Uterus (tissue), 4 donors: ENCODE results near the gene WHAMM. TPM values are rescaled to one million over a fixed set of nuclear protein-coding genes. Genes with fewer than 3 reads are reported as not detected.
A peak's percentile ranks its signal among the peaks of the same experiment; 100 is the strongest.

ENCODE experiments used
- DNase-seq, 2 donors: peaks; one replicate each; pipeline ENCODE4 v3.0.0-alpha.2; 2019 to 2020
- H3K27ac ChIP-seq, 2 donors: fragments of 200-600 bp; sonication (generic); 1 replicate in 1 of 2; 2 replicates in 1 of 2; pipeline ENCODE4 v1.5.1; 2016 to 2018
- H3K27me3 ChIP-seq, 2 donors: fragments of 200-600 bp; sonication (generic); one replicate each; pipeline ENCODE4 v1.5.1; 2018 to 2019; ENCODE audit warnings: control low read depth in 1 of 2
- H3K36me3 ChIP-seq, 2 donors: fragments of 200-600 bp; sonication (generic); one replicate each; pipeline ENCODE4 v1.5.1; 2019; ENCODE audit warnings: control low read depth in 1 of 2
- H3K4me1 ChIP-seq, 2 donors: fragments of 200-600 bp; sonication (generic); one replicate each; pipeline ENCODE4 v1.5.1; 2018 to 2019; ENCODE audit warnings: control low read depth in 1 of 2
- H3K4me3 ChIP-seq, 2 donors: fragments of 200-600 bp; sonication (generic); 1 replicate in 1 of 2; 2 replicates in 1 of 2; pipeline ENCODE4 v1.5.1; 2018 to 2019; ENCODE audit warnings: mild to moderate bottlenecking in 1 of 2
- H3K9me3 ChIP-seq, 2 donors: fragments of 200-600 bp; sonication (generic); one replicate each; pipeline ENCODE4 v1.5.1; 2019; ENCODE audit warnings: control low read depth in 1 of 2
- POLR2A ChIP-seq, 2 donors: fragments of 450-650 bp; IDR thresholded peaks; one replicate each; pipeline ENCODE4 v1.6.1; 2016; ENCODE audit warnings: antibody characterized with exemption in 2 of 2, mild to moderate bottlenecking in 1 of 2, moderate library complexity in 1 of 2
- intact Hi-C: fragments of 100-400 bp; cut with DNase I; formaldehyde crosslinking; loops from one replicate; pipeline ENCODE4 v1.15.1; 2023; ENCODE audit warnings: low total_unique reads
- total RNA-seq, 4 donors: library from RNA; depleted of rRNA in 3 of 4; stranded (reverse); fragments of >200 nt in 3 of 4; gene quantifications; one replicate each; pipeline versions ENCODE4 v1.1.0 to v1.2.4, GENCODE V29; 2014 to 2023
- TF ChIP-seq, protein P1 (sequence below), 4 experiments: fragments of 200-600 bp in 2 of 4; fragments of 450-650 bp in 2 of 4; sonication (generic) in 2 of 4; IDR thresholded peaks; one replicate each; pipeline ENCODE4 v1.5.1; 2016 to 2019; ENCODE audit warnings: antibody characterized with exemption in 4 of 4, mild to moderate bottlenecking in 2 of 4, moderate library complexity in 1 of 4
- donor health status: DM: yes; HTN: yes; CAD: no.

WHAMM gene
- total RNA-seq, 4 donors from 2014 or later: 3.5 to 10.8 (median 5.2) TPM

DNA sequence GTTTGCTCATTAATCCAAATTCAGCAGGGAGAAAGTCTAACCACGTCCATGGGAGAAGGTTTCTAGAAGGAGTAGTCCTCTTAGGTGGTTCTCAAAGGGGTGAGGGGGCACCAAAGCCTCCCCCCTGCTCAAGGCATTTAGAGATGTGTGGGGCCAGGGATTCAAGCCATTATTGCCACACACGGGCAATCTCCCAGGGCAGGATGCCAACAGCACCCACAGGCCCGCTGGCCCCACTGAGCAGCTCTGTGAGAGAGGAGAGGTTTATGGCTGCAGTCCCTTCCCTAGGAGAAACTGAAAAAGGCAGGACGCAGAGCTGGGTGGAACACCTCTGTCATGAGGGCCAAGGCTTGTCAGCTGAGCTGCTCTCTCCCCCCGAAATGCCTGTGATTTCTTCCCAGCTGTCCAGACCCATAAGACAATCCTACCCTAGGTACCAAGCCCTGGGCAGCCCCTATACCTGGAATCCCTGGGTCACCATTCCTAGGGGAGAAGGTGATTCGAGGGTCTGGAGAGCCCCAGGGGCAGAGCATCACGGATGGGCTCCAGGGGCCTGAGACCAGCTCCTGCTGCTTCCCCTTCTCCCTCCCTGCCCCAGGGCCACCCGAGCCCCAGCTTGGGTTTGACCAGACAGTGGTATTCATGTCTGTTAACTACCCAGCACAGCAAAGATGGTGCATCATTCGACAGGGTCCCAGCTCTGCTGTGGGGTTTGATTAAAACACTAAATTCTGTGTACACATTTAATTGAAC is 39.0 kb downstream of the WHAMM start:
- no peaks in the 10 kb centered on the region for H3K4me1 ChIP-seq
- H3K27ac ChIP-seq: no peak overlapping the region
- intact Hi-C loops: no loop called here
- H3K4me3 ChIP-seq: no peak overlapping the region
- no peaks in the 10 kb centered on the region for H3K36me3 ChIP-seq
- no peak for DNase-seq
- H3K27me3 ChIP-seq: no peaks in the 10 kb centered on the region
- no peak for TF ChIP-seq POLR2A (IDR thresholded peaks at IDR 0.05)
- TF ChIP-seq, protein P1, sequence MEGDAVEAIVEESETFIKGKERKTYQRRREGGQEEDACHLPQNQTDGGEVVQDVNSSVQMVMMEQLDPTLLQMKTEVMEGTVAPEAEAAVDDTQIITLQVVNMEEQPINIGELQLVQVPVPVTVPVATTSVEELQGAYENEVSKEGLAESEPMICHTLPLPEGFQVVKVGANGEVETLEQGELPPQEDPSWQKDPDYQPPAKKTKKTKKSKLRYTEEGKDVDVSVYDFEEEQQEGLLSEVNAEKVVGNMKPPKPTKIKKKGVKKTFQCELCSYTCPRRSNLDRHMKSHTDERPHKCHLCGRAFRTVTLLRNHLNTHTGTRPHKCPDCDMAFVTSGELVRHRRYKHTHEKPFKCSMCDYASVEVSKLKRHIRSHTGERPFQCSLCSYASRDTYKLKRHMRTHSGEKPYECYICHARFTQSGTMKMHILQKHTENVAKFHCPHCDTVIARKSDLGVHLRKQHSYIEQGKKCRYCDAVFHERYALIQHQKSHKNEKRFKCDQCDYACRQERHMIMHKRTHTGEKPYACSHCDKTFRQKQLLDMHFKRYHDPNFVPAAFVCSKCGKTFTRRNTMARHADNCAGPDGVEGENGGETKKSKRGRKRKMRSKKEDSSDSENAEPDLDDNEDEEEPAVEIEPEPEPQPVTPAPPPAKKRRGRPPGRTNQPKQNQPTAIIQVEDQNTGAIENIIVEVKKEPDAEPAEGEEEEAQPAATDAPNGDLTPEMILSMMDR (IDR thresholded peaks at IDR 0.05): no peak
- no peaks in the 10 kb centered on the region for H3K9me3 ChIP-seq

DNA sequence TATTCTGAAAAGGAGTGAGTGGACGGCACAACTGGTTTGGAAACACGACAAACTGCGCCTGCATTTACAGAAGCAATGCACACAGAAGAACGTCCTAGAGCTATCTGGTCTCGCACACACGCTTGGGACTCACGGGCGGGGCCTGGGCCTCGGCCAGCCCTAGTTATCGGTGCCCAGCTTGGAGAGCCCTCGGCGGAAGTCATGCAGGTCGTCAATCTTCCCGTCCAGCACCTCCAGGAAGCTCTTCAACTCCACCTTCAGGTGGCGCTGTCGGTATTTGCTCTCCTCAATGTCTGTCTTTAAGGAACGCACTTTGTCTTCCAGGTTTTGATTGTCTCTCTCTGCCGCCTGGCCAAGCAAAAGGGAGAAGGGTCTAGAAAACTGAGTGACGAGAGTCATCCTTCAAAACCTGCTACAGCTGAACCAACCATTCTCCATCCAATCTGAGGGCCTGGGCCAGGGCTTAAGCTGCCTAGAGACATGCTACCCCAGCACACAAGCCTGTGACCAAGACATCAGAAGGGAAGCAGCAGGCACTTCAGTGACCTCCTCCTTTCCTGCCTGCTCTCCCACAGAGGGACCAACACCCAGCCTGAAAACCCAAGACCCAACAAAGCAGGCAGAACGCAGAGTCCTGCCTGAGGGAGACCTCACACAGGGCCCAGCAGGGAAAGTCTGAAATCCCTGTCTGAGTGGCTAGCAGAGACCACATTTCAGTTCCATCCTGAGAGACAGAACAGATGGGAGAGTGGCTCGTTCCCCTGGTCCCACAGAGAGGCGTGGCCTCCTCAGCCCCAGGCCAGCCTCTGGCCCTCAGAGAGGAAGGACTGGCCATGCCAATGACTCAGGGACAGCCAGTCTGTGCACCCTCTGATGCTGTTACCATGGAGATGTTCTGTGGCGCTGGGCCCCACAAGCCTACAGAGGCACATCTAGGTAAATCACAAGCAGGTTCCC is 40.4 kb downstream of the WHAMM start:
- Histone ChIP-seq H3K4me3 (no peak overlapping the region), H3K36me3 (no peaks in the 10 kb centered on the region), H3K9me3 (no peaks in the 10 kb centered on the region), H3K27ac (no peak overlapping the region), H3K4me1 (no peaks in the 10 kb centered on the region), H3K27me3 (no peaks in the 10 kb centered on the region)
- intact Hi-C loops: no loop called here
- DNase-seq: peak; percentile 27 to 55
- TF ChIP-seq, protein P1 (IDR thresholded peaks at IDR 0.05): peak; percentile 23 to 48 (median 30)
- no peak for TF ChIP-seq POLR2A (IDR thresholded peaks at IDR 0.05)

DNA sequence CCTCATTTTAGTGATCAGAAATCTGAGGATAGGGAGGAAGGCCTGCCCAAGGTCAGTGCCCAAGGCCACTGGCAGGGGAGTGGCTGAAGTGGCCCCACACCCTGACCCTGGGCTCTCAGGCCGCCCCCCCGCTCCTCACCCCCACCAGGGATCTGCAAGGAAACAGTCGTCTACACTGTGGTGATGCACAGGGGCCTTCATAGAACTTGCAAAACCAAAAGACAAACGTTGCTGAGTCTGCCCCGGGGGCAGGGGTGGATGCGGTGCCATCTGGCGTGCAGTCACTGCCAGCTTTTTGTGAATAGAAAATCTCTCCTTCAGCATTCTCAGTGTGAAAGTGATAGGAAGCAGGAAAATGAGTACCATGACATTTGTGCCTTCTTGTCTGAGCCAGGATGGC is 41.3 kb downstream of the WHAMM start:
- Histone ChIP-seq H3K36me3 (no peaks in the 10 kb centered on the region), H3K4me3 (no peak overlapping the region), H3K9me3 (no peaks in the 10 kb centered on the region), H3K27ac (no peak overlapping the region), H3K4me1 (no peaks in the 10 kb centered on the region), H3K27me3 (no peaks in the 10 kb centered on the region)
- no peak for DNase-seq
- TF ChIP-seq POLR2A (IDR thresholded peaks at IDR 0.05): no peak
- TF ChIP-seq, protein P1 (IDR thresholded peaks at IDR 0.05): no peak
- intact Hi-C loops: no loop called here

DNA sequence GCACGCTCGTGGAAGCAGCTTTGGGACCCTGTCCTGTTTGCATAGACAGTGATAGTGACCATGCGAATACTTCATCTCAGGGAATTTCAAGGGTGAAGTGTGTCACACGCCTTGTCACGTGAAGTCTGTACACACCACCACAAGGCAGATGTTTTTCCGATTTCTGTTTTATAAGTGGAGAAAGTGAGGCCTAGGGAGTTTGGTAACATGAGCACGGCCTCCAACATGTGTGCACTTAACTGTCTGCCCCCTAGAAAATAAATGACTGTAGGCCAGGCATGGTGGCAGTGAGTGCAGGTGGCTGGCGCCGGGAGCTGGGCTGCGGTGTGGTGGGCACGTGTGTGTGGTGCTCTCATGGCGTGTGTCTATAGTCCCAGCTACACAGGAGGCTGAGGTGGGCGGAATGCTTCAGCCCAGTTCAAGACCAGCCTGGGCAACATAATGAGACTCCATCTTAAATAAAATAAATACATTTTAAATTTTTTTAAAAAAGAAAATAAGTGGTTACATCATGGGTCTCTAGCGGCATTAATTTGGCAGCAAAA is 42.0 kb downstream of the WHAMM start:
- Histone ChIP-seq H3K36me3 (no peaks in the 10 kb centered on the region), H3K4me3 (no peak overlapping the region), H3K27me3 (no peaks in the 10 kb centered on the region), H3K27ac (no peak overlapping the region), H3K4me1 (no peaks in the 10 kb centered on the region), H3K9me3 (no peaks in the 10 kb centered on the region)
- intact Hi-C loops: no loop called here
- DNase-seq: no peak
- TF ChIP-seq, protein P1 (IDR thresholded peaks at IDR 0.05): no peak
- no peak for TF ChIP-seq POLR2A (IDR thresholded peaks at IDR 0.05)
